Stimulated activated CD8-positive, alpha-beta memory T cell treated with anti-CD3 and anti-CD28 coated beads, Interleukin-4, amount 100 ng/mL, for 4 hours (primary cell): ENCODE results near the gene NFASC.

ENCODE experiments used
- DNase-seq, 2 donors: peaks; one replicate each; pipeline ENCODE4 v3.0.0-alpha.2; 2020; ENCODE audit warnings: low read depth in 2 of 2, low spot score in 1 of 2

Gene NFASC

DNA sequence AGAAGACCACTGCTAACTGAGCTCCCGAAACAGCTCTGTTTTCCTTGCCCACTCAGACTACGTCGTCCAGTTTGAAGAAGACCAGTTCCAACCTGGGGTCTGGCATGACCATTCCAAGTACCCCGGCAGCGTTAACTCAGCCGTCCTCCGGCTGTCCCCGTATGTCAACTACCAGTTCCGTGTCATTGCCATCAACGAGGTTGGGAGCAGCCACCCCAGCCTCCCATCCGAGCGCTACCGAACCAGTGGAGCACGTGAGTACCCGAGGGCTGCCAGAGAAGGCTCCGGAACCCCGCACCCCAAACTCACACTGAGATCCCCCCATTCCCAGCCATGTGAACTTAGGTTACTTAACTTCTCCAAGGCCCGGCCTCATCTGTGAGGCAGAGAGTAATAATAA, 108.6 kb downstream of the NFASC start:
- DNase-seq = no peak

DNA sequence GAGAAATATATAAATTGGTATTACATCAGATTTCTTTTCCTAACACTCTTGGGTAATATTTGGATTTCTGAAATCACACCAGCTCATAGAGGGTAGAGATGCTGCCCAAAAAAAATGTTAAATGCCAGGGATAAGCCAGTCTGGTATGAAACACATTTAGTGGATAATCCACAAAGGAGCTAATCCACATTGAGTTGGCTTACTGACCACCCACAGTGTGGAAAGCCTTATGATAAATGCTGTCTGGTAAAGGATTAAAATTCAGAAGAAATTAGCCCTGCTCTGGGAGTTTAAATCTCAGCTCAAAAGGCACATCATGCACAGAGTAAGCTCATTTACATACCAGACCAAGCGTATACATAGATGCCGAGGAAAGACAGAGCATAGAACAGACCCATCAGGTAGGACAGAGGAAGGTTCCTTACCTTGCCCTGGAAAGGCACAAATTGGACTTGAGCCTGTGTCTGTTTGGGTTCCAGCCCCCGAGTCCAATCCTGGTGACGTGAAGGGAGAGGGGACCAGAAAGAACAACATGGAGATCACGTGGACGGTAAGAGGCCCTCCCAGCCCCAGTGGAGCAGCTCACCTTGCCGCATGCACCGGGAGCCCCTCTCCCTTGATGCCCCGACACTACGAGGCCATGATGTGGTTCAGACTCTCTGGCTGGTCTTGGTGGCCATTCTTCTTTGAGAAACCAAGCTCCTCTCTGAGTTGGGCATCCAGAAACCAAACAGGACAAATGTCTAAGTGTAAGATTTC, 109.4 kb downstream of the NFASC start:
- DNase-seq = no peak

DNA sequence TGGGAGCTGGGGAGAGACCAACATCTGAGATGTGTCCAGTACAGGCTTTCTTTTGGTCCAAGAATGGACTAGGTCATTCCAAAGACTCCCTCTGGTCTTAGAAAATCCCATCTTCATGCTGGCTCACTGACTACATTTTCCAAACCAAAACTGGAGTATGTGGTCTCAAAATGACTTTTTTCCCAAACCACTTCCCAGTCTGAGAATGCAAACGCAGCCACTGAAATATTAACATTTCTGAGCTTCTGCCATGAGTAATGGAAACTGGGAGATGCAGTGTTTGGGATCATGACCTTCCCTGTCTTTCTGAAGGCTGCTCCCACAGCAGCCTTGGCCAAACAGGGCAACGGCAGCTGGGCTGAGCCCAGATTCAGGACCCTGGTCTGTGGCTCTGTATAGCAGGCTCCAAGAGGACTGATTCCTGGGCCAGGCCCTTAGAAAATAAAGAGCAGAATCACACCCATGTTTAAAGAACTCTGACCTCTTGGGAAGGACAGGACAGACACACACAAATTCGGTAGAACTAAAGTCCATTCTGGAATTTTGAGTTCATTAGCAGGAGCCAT, 110.3 kb downstream of the NFASC start:
- no peak for DNase-seq

DNA sequence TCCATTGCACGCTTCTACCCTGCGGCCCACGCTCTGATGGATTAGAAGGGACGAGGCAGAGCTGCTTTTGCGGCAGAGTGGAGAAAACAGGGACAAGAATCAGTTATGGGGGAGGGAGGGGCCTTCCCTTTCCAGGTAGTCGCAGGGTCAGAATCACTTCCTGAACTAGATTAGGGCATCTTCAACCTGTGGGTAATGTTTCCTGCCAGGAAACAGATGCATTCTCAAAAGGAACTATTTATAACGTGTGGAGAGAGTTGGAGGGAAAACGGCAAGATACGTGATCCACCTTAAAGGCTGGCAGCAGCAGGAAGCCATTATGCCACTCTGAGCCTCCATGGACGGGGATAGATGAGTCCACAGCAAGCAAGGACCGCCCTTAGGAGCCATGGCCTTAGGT, 112.5 kb downstream of the NFASC start:
- DNase-seq = no peak

DNA sequence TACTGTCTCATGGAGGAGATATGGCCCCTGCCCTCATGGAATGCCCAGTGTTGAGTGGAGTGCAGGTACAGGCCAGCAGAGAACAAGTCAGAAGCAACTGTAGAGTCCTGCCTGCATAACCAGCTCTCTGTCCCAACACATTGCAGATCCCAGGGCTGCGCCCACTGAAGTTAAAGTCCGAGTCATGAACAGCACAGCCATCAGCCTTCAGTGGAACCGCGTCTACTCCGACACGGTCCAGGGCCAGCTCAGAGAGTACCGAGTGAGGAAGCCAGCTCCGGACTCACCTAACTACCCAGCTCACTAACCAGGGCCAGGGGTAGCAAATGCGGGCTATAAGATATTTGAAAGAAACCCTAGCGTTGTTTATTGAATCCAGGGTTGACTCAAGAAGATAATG, 113.2 kb downstream of the NFASC start:
- no peak for DNase-seq

DNA sequence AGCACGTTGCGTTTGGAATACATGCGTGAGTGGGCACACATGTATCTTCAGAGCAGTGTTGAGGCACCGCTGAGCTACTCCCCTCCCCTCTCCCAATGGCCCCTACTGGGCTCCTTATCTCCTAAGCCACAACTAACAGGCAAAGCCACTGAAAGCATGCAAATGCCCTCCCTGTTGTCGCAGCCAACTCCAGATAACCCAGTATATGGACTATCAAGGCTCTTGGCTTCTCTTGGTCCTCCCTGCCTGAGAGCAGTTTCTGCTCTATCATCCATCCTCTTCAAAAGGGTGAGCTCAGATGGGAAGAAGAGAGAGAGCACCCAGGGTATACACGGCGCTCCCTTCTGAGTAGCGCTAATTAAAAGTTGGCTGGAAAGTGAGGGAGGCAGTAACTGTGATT, 113.8 kb downstream of the NFASC start:
- DNase-seq = no peak

DNA sequence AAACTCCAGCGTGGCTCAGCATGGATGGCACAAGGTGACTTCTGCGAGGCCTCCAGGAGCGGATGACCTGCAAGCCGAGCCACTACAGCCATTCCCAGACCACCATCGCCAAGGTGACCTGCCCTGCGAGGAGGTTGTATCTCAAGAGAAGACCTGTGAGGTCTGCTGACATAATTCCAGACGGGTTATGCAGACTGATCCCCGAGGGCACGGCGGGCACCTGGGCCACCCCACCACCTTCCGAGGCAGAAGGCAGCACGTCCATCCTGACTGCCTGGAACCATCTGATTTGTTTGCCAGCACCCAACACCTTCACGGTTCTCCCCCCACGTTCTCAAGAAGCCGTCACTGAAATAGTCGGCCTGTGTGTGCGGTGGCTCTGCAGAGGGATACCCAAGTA, 115.5 kb downstream of the NFASC start:
- no peak for DNase-seq

DNA sequence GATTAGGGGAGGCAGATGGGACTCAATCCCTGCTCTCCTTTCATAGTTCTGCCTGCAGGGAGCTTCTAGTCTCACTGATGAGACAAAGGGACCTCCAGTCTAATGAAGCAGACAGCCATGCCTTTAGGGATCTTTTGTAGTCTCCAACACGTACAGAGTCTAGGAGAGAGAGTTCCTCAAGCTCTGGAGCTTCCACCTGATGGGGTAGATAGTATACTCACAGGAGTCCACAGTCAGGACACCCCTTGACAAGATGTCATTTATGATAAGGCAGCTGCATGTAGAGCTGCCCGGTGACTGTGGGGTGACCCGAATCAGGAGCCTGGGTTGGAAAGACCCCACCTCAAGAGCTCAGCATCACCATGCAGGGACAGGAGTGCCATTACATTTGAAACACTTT, 117.0 kb downstream of the NFASC start:
- no peak for DNase-seq

DNA sequence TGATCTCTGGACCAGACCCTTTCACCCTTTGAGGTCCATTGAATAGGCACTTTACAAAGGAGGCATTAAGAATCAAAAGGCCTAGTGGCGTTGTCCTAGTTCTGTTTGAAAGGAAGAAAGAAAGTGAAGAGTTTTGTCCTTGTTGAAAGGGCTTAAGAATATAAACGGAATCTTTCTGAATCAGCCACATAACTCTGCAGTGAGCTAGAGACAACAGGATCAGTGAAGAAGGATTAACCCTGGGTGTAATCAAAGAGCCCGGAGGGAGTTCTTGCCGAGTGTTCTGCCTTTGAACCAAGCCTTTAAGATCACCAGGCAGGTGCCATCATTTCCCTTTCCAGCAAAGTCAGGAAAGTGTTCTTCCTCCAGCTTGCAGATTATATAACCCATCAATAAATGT, 117.5 kb downstream of the NFASC start:
- no peak for DNase-seq

DNA sequence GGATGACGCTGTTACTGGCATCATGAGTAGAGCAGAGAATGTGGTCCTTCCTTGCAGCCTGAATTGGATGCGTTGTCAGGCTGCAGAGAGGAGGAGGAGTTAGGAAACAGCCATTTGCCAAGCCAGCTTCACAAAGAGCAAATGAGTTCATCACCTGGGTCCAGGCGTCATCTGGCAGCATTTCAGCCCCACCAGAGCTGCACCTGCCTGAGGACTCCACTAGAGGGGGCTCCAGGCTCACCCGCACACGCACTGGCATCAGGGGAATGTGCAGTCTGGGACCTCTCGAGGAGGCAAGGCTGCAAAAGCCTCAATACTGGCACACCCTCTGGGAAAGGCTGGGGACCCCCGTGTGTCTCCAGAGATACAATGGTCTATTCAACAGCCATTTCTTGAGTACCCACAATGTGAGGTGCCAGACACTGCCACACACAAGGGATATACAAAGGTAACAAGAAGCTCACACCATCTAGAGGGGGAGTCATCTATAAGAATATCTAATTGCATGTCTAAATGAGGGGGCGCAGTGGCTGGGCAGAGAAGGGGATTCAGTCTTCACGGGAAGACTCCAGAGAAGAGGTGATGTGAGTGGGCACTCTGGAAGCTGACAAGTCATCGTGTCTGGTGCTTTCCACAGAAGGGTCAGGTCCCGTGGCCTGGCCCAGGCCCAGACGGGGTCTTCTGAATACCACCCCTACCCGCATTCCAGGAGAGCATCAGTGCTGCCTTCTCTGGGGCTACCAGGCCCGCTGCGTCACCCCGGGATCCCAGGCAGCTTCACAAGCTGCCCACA, 118.8 kb downstream of the NFASC start:
- peak in 1 of 2 donors; percentile 8 for DNase-seq

DNA sequence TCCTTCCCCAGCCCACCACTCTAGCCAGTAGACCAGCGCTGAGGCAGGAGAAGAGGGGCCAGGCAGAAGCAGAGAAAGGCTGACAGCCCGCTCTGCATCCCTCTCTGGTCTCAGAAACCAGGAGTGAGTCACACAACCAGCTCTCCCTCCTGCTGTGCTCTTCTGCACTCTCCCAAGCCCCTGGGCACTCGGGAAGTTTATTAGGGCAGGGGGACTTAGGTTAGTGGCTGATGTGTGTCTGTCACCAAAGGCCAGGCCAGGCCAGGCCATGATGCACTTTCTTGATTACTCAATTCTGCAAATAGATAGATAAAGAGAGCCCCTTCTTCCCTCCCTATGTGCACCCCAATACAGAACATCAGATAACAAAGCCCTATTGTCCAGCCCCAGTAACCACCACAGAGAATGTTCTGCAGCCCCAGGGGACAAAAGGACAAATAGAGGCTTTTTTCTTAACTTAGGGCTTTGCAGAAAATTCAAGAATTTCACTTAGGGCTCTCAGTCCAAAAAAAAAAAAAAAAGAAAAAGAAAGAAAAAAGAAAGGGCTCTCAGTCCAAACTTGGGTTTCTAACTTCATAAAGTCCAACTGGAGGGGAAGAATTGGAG, 119.5 kb downstream of the NFASC start:
- DNase-seq = no peak

DNA sequence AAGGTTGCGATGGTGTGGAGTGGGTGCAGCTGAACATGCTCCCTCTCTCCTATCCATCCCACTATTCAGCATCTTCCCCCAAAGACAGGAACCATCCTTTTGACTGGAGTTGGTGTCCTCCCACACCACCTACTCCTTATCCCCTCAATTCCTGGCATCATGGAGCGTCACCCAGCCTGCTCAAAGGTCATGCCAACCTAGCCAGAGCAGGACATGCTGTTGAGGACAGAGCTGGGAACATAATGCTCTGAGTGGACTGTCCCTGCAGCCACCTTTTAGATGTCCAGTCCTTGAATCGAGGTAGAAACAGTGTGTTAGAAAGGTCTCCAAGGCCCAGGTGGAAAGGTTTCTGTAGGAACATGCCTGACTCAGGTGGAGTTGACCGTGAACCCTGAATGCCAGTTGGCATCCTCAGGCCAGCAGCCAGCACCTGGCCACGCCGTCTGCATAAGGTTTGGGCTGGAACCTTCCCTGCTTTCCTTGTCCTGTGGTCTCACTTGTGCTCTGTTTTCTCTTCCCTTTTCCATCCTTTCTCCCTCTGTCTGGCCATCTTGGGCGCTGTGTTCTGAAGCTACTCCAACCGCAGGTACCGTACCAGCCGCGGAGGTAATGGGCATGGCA, 120.2 kb downstream of the NFASC start:
- no peak for DNase-seq

DNA sequence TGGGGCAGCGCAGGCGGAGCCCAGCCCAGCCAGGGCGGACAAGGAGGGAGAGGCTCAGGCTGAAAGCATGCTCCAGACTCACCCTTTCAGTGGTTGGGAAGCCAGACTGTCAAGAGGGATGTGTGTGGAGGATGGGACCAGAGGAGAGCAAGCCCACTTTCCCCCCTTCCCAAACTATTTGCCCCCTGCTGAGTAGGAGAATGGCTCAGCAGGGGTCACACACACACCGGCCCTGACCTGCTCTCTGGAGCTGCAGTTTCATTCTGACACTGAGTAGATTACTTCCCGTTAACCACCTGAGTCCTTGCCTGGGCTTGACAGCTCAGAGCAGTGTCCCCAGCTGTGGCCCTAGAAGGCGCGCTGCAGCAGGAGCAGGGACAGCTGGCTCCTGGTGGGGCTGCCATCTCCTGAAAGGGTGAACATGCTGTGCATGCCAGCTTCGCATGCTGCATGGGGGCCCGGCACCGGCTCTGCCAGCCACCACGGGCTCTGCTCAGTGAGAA, 120.7 kb downstream of the NFASC start:
- no peak for DNase-seq

DNA sequence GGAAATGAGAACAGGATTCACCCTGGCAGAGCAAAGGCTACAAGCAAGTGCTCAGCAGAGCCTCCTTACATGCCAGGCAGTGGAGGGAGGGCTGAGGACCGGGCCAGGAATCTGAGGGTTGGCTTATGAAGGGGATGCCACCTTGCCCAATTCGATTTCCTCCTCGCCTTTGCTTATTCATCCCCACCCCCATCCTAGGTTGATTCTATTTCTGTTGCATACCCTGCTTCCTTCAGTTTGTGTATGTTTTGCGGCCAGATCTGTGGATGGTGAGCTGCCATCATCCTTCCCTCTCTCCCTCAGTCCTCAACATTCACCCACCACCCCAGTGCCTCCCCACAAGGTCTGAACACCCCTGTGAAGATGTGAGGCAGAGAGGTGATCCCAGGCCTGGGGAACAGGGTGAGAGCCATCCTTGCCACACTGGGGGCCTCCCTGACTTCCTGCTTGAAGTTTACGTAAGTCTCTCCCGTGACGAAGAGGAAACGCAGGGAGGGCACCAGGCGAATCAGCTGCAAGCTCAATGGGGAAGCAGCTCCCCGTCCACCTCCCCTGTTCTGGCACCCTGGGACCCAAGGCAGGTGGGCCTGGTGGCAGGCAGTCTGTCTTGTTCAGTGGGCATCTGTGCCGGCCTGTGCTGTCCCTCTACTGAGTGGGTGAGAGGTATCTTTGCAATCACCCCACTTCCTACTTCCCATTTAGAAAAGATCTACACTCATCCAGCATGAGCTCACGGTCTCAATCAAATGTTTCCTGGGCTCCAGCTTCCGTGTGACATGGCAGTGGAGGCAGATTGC, 121.7 kb downstream of the NFASC start:
- DNase-seq = no peak

DNA sequence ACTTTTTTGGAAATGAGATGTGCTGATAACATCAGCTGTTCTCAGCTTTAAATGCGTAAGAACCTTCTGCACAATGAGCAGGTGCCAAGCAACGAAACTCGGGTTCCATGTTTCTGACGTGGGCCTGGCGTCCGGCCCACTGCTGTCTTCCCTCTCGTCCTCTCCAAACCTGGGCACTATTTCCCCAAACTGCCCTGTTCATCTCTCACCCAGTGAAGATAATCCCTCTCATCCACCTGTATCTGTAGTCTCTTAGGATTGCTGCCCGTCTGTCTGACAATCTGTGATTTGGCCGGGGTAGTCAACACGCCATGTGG, 122.3 kb downstream of the NFASC start:
- no peak for DNase-seq

DNA sequence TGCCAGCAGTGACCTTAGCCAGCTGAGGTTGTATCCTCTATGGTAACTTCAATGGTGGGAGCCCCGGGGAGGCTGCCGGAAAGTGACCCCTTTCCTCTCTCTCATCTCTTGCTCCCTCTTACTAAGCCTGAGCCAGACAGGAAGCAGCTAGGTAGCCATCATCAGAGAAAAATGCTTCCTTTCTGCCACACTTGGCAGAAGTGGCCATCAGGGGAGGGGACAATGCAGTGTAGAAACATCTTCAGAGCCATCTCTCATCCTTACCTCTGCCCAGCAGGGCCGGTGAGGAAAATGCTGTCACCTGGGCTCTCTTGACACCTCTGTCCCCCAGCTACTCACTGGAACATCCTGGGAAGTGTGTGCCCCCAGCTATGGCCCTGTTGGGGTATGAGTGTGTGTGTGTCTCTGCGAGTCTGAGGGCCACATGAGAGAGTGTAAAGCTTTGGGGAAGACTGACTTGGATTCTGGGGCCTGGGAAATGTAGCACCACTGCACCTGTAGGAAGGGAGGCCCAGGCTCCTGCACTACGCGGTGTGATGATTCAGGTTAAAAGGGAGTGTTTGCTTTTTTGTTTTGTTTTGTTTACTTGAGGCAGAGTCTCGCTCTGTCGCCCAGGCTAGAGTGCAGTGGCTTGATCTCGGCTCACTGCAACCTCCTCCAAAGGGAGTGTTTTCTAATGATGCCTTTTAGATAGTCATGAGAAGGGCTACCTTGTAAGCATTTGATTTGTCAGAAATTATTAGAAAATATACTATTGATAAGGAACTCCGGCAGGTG, 123.6 kb downstream of the NFASC start:
- DNase-seq = no peak

DNA sequence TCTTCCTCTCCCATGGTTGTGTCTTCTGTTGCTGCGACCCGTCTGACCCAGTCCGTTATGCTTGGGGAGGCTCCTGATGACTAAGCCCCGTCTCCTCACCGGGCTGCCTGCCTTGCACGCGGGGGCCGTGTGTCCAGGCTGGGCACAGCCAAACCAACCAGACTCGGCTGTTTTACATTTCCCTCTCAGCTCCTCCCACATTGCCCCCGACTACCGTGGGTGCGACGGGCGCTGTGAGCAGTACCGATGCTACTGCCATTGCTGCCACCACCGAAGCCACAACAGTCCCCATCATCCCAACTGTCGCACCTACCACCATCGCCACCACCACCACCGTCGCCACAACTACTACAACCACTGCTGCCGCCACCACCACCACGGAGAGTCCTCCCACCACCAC, 126.3 kb downstream of the NFASC start:
- no peak for DNase-seq

DNA sequence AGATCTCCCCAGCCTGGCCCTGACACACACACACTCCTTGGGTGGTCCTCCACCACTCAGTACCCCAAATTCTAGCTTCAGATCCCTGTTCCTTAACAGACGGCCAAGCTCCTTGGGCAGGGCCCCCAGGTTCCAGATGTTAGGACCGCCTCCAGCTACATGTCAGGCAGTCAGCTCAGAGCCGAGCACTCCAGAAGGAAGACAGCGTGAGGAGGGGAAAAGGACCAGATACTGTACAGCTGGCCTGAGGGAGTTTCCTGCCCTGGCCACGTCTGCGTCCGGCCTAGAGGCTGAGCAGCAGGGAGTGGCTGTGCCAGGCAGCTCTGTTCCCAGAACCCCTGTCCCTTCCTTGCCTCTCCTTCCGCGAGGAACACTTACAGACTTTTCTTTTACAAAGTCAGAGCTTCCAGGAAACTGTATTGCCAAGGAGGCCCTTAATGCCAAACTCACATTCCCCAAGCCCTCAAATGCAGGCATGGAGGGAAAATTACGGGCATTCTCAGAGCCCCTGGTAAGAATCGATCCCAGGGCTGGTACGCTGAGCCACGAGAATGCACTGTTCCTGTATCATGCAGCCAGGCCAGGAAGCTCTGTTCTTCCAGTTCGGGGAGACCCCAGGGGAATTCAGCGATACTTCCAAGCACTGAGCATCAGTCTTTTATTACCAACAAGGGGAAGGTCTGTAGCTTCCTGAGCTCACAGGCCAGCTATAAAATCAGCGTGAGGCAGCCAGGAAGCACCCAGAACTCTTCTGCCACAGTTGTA, 127.1 kb downstream of the NFASC start:
- DNase-seq = no peak

DNA sequence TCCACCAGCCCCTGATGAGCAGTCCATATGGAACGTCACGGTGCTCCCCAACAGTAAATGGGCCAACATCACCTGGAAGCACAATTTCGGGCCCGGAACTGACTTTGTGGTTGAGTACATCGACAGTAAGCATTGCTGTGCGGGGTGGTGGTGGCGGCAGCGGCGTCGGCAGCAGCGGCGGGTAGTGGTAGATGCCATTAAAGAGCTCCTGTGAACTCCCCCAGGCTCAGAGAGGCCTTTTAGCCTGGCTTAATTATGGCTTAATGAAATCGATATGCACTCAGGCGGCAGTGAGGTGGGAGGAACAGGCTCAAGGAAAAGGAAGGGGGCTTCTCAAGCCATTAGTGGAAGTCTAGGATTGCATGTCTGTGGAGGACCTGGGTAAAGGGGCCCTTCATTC, 130.5 kb downstream of the NFASC start:
- no peak for DNase-seq
